Gastroesophageal sphincter (tissue), 4 donors: ENCODE data around the gene GP1BB. TPM values are rescaled to one million over a fixed set of nuclear protein-coding genes. Genes with fewer than 3 reads are reported as not detected.

ENCODE experiments used
- ATAC-seq: fragments of 150-250 bp; one replicate; pipeline ENCODE4 v1.9.1; 2016; ENCODE audit warnings: mild to moderate bottlenecking, moderate library complexity
- H3K27ac ChIP-seq, 4 donors: fragments of 200-600 bp; sonication (generic) in 3 of 4; 1 replicate in 3 of 4; 2 replicates in 1 of 4; pipeline ENCODE4 v1.5.1; 2016 to 2019
- H3K27me3 ChIP-seq: fragments of 200-600 bp; sonication (generic); one replicate; pipeline ENCODE4 v1.5.1; 2019
- H3K36me3 ChIP-seq, 2 donors: fragments of 200-600 bp; sonication (generic); one replicate each; pipeline ENCODE4 v1.5.1; 2019; ENCODE audit warnings: control low read depth in 1 of 2
- H3K4me1 ChIP-seq, 3 donors: fragments of 200-600 bp; sonication (generic); 1 replicate in 2 of 3; 2 replicates in 1 of 3; pipeline ENCODE4 v1.5.1; 2016 to 2019; ENCODE audit warnings: control low read depth in 2 of 3
- H3K4me3 ChIP-seq, 2 donors: fragments of 200-600 bp; sonication (generic); one replicate each; pipeline ENCODE4 v1.5.1; 2019; ENCODE audit warnings: mild to moderate bottlenecking in 1 of 2, moderate library complexity in 1 of 2
- H3K9me3 ChIP-seq, 3 donors: fragments of 200-600 bp; sonication (generic); one replicate each; pipeline ENCODE4 v1.5.1; 2017 to 2019; ENCODE audit warnings: control low read depth in 2 of 3
- EP300 ChIP-seq: sonication (generic); formaldehyde crosslinking; IDR thresholded peaks from one replicate; pipeline ENCODE4 v1.6.1; 2017; ENCODE audit warnings: antibody characterized with exemption, mild to moderate bottlenecking
- POLR2A ChIP-seq, 2 donors: fragments of 450-650 bp; IDR thresholded peaks; one replicate each; pipeline ENCODE4 v1.6.1; 2017; ENCODE audit warnings: antibody characterized with exemption in 2 of 2, mild to moderate bottlenecking in 2 of 2, moderate library complexity in 1 of 2
- POLR2AphosphoS5 ChIP-seq: sonication (generic); formaldehyde crosslinking; IDR thresholded peaks from one replicate; pipeline ENCODE4 v1.6.1; 2017; ENCODE audit warnings: antibody characterized with exemption
- WGBS, 2 donors: methylation state at CpG; one replicate each; pipeline ENCODE4 v1.1.5; 2018; ENCODE audit warnings: low coverage in 1 of 2; 5-methylcytosine and 5-hydroxymethylcytosine counted together
- total RNA-seq, 4 donors: library from RNA; depleted of rRNA; stranded (reverse); fragments of >200 nt; gene quantifications; one replicate each; pipeline ENCODE4 v1.1.0, GENCODE V29; 2016
- TF ChIP-seq, protein P1 (sequence below), 4 experiments: fragments of 200-600 bp in 2 of 4; fragments of 450-650 bp in 2 of 4; sonication (generic) in 1 of 4; IDR thresholded peaks; one replicate each; pipeline ENCODE4 v1.5.1; 2017 to 2019; ENCODE audit warnings: antibody characterized with exemption in 4 of 4, mild to moderate bottlenecking in 2 of 4, moderate library complexity in 2 of 4

Gene GP1BB
- total RNA-seq, 4 donors from 2014 or later = 2.0 to 12.5 (median 5.6) TPM

DNA sequence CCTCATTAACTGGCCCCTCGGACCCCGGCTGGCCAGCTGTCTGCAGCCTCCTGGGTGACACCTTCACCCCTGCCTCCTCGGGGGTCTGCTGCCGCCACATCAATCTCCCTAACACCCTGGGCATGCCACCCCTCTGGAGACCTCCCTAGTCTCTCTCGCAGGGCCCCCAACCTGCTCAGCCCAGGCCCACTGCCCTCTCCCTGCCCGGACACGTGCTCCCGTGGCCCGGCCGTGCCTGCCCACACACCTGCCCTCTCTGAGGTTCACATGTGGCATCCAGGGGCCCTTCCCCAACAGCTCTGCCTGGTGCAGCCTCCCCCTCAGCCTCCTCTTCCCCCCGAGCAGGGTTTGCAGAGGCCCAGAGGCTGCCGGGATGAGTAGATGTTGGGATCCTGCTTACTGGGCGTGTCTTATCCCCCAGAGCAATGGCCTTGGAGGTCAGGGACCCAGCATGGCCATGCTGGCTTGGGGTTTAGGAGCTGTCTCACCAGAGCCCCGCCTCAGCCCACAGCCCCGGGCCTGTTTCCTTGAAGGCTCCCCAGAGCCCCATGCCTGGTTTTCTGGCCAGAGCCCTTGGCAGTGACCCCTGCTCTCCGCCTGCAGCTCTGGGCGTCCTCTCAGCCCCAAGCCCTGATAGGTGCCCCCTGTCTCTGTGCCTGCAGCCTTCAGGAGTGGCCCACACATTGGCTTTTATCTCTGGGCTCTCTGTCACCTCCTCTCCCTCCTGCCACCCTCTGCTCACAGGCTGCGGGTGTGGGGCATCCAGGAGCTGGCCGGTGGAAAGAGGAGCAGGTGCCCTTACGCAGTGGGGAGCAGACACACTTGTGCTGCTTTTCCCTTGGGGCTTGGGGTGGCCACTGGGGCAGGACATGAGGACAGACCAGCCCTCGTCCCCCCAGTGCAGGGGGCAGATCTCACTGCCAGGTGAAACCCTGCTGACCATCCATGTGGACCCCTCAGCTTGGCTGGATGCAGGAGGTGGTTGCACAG is 34.7 kb upstream of the GP1BB start:
- Histone ChIP-seq H3K9me3 (no peaks in the 10 kb centered on the region), H3K27me3 (peaks cover 9% of the 10 kb centered on the region), H3K4me1 (peaks cover 0 to 15% (median 0%) of the 10 kb centered on the region in 3 donors), H3K4me3 (no peak overlapping the region), H3K36me3 (no peaks in the 10 kb centered on the region), H3K27ac (no peak overlapping the region)
- no peak for TF ChIP-seq POLR2A (IDR thresholded peaks at IDR 0.05)
- no peak for TF ChIP-seq EP300
- no peak for TF ChIP-seq POLR2AphosphoS5
- TF ChIP-seq, protein P1, sequence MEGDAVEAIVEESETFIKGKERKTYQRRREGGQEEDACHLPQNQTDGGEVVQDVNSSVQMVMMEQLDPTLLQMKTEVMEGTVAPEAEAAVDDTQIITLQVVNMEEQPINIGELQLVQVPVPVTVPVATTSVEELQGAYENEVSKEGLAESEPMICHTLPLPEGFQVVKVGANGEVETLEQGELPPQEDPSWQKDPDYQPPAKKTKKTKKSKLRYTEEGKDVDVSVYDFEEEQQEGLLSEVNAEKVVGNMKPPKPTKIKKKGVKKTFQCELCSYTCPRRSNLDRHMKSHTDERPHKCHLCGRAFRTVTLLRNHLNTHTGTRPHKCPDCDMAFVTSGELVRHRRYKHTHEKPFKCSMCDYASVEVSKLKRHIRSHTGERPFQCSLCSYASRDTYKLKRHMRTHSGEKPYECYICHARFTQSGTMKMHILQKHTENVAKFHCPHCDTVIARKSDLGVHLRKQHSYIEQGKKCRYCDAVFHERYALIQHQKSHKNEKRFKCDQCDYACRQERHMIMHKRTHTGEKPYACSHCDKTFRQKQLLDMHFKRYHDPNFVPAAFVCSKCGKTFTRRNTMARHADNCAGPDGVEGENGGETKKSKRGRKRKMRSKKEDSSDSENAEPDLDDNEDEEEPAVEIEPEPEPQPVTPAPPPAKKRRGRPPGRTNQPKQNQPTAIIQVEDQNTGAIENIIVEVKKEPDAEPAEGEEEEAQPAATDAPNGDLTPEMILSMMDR (IDR thresholded peaks at IDR 0.05) = no peak
- ATAC-seq = no peak
- 68 to 77% methylated on average over 5 to 9 of the region's 21 CpGs for WGBS, 2 donors

DNA sequence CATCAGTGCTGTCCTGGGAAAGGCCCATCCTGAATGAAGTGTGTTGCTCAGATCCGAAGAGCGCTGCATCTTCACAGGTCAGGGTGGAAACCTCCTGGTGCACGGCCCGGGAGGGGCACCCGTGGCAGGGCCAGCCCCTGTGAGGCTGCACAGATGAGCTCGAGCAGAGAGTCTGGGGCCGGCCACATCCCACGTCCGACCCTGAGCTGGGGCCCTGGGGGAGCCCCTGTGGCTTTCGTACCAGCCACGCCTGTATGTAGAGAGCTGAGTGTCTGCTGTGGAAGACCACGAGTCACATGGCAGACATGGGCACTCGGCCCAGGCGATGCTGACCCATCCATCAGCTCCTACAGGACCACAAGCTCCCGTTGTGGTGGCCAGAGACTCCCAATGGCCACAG is 33.9 kb upstream of the GP1BB start:
- TF ChIP-seq, protein P1 (IDR thresholded peaks at IDR 0.05) = no peak
- TF ChIP-seq EP300 (no peak), POLR2AphosphoS5 (no peak), POLR2A (IDR thresholded peaks at IDR 0.05) (no peak)
- 85% methylated on average over 9 of the region's 15 CpGs; no CpG with 5 or more reads in 1 of the 2 donors for WGBS, 2 donors
- Histone ChIP-seq H3K4me3 (no peak overlapping the region), H3K9me3 (no peaks in the 10 kb centered on the region), H3K27me3 (peaks cover 9% of the 10 kb centered on the region), H3K4me1 (peaks cover 0 to 15% (median 0%) of the 10 kb centered on the region in 3 donors), H3K36me3 (no peaks in the 10 kb centered on the region), H3K27ac (no peak overlapping the region)
- no peak for ATAC-seq

DNA sequence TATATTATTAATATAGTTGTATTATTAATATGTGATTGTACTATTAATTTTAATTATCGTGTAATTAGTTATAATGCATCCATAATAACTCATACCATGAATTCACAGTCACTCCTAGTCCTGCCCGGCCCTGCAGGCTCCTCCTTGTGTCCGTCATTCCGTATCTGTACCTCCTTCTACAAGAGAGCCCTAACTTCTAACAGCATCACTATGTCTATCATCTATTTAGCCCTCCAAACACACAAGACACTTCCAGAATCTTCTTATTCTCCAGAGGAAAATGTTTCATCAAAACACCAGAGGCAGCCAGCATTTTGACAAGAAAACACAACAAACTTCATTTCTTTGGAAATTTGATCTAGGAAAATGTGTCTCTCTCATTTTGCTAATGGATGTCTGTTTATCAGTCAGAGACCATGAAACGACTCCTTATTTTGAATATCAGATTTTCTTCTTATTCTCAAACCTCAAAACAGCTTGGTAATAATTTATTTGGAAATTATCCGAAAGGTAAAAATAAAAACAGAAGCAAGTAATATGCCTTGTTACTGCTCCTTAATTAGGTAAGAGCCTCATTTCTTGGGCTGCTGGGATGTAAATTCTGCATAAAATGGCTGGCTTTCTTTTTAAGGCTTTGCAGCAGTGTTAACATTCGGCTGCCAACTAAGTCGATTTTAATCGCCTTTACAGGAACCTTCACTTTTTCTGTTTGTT is 32.2 kb upstream of the GP1BB start:
- Histone ChIP-seq H3K27me3 (peaks cover 9% of the 10 kb centered on the region), H3K36me3 (no peaks in the 10 kb centered on the region), H3K4me3 (peak overlapping the region in 1 of 2 donors; percentile 32), H3K4me1 (peaks cover 0 to 15% (median 0%) of the 10 kb centered on the region in 3 donors), H3K27ac (peak overlapping the region in 3 of 4 donors; percentile 46 to 59 (median 58)), H3K9me3 (no peaks in the 10 kb centered on the region)
- TF ChIP-seq POLR2A (IDR thresholded peaks at IDR 0.05) = no peak
- TF ChIP-seq, protein P1 (IDR thresholded peaks at IDR 0.05) = no peak
- no peak for TF ChIP-seq POLR2AphosphoS5
- TF ChIP-seq EP300 = no peak
- no peak for ATAC-seq
- WGBS, 2 donors = 47 to 62% methylated on average over 7 to 9 of the region's 9 CpGs

DNA sequence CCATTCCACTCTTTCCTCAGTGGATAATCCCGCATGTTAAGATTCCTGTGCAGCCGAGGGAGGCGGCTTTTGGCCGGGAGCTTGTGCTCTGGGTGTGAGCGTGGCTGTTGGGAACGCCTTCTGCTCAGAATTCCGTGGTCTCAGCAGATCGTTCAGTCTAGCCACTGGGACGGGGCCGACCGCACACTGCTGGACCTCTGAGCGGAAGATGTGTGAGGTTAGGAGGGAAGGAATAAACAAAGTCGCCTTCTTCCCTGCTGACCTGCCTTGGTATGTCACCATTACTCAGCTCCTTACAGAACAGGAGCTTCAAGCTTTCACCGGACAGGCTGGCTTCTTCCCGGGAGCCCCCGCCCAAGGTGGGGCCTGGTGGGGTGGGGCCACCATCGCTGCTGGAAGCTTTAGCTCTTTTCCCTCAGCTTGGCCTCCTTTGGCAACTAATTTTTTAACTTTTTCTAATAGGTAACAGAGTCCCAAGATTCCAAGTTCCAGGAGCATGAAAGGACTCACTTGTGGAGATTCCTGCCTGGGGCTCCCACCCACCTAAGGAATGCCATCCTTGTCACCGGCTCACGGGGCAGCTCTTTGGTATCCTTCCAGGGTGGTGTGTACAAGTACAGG is 31.5 kb upstream of the GP1BB start:
- Histone ChIP-seq H3K27me3 (peaks cover 16% of the 10 kb centered on the region), H3K4me1 (peaks cover 0 to 15% (median 0%) of the 10 kb centered on the region in 3 donors), H3K36me3 (no peaks in the 10 kb centered on the region), H3K4me3 (peak overlapping the region in 1 of 2 donors; percentile 32), H3K27ac (peak overlapping the region in 3 of 4 donors; percentile 46 to 59 (median 58)), H3K9me3 (no peaks in the 10 kb centered on the region)
- peak; percentile 67 for ATAC-seq
- 4 to 20% methylated on average over 2 to 8 of the region's 19 CpGs for WGBS, 2 donors
- TF ChIP-seq POLR2AphosphoS5 (no peak), EP300 (no peak), POLR2A (IDR thresholded peaks at IDR 0.05) (no peak)
- TF ChIP-seq, protein P1 (IDR thresholded peaks at IDR 0.05) = no peak
